Measurements from ENCODE around the gene MRPS22. TPM values are rescaled to one million over a fixed set of nuclear protein-coding genes. Genes with fewer than 3 reads are reported as not detected.

Gene MRPS22
- total and polyA plus RNA-seq, 9 of the 15 experiments (the other 6 are each of a cell fraction or from before 2014, with no cell fraction given), result 148 to 397 (median 229) TPM

DNA sequence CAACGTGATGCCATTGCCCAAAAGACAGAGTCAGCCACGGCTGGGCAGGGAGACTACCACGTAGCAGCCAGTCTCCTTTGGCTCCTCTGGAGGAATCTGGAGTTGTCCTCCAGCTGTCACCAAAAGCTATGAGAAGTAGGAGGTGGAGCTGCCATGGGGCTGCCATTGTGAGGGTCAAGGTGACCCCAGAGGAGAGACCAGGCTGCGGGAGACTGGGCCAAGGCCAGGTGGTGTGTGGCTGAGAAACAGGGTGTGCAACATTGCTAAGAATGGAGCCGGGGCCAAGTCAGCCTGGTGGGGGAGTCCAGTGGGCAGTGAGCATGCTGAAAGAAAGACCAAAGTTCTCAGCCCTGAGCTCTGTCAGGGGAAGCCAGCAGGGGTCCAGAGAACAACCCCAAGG is 29.9 kb upstream of the MRPS22 start (continued):
- TF ChIP-seq ZNF699 (CRISPR knock-in tag; IDR thresholded peaks at IDR 0.05; ENCODE audit: insufficient replicate concordance), result no peak

DNA sequence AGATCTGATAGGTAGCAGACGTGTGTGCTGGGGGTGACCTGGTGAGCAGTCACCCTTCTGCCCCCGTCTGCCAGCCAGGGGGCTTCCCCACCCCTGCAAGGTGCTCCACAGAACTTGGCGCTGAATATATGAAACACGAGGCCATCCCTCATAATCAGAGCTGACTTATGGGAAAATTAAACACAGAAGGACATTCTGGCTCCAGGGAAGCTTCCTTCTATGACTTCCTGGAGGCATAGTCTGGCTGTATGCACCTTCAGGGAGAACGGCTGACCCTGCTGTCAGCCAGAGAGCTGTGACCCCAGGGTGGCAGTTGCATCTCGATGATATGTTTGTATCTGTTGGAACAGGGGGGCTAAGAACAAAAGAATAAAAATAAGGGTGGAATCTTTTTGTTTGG is 26.6 kb upstream of the MRPS22 start:
- no peaks in the 10 kb centered on the region for H3K79me2 ChIP-seq (ENCODE audit: control insufficient read depth, insufficient read depth, low read length)
- no peak for TF ChIP-seq HNRNPK (IDR thresholded peaks at IDR 0.05; ENCODE audit: low read depth, low read length, poor library complexity, severe bottlenecking)
- TF ChIP-seq, protein P1, sequence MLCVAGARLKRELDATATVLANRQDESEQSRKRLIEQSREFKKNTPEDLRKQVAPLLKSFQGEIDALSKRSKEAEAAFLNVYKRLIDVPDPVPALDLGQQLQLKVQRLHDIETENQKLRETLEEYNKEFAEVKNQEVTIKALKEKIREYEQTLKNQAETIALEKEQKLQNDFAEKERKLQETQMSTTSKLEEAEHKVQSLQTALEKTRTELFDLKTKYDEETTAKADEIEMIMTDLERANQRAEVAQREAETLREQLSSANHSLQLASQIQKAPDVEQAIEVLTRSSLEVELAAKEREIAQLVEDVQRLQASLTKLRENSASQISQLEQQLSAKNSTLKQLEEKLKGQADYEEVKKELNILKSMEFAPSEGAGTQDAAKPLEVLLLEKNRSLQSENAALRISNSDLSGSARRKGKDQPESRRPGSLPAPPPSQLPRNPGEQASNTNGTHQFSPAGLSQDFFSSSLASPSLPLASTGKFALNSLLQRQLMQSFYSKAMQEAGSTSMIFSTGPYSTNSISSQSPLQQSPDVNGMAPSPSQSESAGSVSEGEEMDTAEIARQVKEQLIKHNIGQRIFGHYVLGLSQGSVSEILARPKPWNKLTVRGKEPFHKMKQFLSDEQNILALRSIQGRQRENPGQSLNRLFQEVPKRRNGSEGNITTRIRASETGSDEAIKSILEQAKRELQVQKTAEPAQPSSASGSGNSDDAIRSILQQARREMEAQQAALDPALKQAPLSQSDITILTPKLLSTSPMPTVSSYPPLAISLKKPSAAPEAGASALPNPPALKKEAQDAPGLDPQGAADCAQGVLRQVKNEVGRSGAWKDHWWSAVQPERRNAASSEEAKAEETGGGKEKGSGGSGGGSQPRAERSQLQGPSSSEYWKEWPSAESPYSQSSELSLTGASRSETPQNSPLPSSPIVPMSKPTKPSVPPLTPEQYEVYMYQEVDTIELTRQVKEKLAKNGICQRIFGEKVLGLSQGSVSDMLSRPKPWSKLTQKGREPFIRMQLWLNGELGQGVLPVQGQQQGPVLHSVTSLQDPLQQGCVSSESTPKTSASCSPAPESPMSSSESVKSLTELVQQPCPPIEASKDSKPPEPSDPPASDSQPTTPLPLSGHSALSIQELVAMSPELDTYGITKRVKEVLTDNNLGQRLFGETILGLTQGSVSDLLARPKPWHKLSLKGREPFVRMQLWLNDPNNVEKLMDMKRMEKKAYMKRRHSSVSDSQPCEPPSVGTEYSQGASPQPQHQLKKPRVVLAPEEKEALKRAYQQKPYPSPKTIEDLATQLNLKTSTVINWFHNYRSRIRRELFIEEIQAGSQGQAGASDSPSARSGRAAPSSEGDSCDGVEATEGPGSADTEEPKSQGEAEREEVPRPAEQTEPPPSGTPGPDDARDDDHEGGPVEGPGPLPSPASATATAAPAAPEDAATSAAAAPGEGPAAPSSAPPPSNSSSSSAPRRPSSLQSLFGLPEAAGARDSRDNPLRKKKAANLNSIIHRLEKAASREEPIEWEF (CRISPR knock-in tag; IDR thresholded peaks at IDR 0.05), result no peak
- TF ChIP-seq TAF15 (IDR thresholded peaks at IDR 0.05; ENCODE audit: low read depth, low read length), result no peak
- no peak for TF ChIP-seq BCL6 (CRISPR knock-in tag; IDR thresholded peaks at IDR 0.05)
- TF ChIP-seq RBFOX2 (IDR thresholded peaks at IDR 0.05; ENCODE audit: low read depth, low read length), result no peak
- no peak for TF ChIP-seq GTF2E2 (tag; IDR thresholded peaks at IDR 0.05)
- no peak for TF ChIP-seq ZNF644 (tag; IDR thresholded peaks at IDR 0.05; ENCODE audit: low read depth)
- no peak for TF ChIP-seq GATAD2A (IDR thresholded peaks at IDR 0.05)
- TF ChIP-seq MAFK (IDR thresholded peaks at IDR 0.05; ENCODE audit: low read length), result no peak
- no peak for TF ChIP-seq CEBPG (CRISPR knock-in tag; IDR thresholded peaks at IDR 0.05)
- TF ChIP-seq CEBPG (tag; conservative IDR thresholded peaks at IDR 0.05 in 1 of 2, IDR thresholded peaks at IDR 0.05 in 1 of 2), result no peak
- no peak for TF ChIP-seq SIN3B (IDR thresholded peaks at IDR 0.05; ENCODE audit: low read depth)
- no peak for TF ChIP-seq PCBP2 (IDR thresholded peaks at IDR 0.05; ENCODE audit: low read depth, low read length, poor library complexity, severe bottlenecking)
- TF ChIP-seq POLR2B (IDR thresholded peaks at IDR 0.05; ENCODE audit: low read depth, partially characterized antibody), result no peak
- no peaks in the 10 kb centered on the region for H4K20me1 ChIP-seq (replicated peaks; ENCODE audit: control insufficient read depth, insufficient read depth, low read length)
- FAIRE-seq, result no peak
- WGBS (ENCODE audit: insufficient coverage, low coverage, missing lambda C conversion rate), result 40% methylated on average over 6 of the region's 6 CpGs
- H3K9me3 ChIP-seq (replicated peaks; ENCODE audit: control insufficient read depth, insufficient read depth, low read depth, low read length), result no peaks in the 10 kb centered on the region
- ATAC-seq, result no peak
- peaks cover 41 to 63% of the 10 kb centered on the region in 2 experiments for H3K4me1 ChIP-seq (replicated peaks in 1 of 2; ENCODE audit: control insufficient read depth in 2 of 2, insufficient read depth in 2 of 2, low read length in 2 of 2)
- H3K27me3 ChIP-seq (ENCODE audit: control insufficient read depth in 2 of 2, insufficient read depth in 2 of 2, low read length in 2 of 2), result no peaks in the 10 kb centered on the region
- ChIA-PET POLR2A (interaction anchor here (0.6 to 1.4 kb wide), 3 partner anchors 12 to 195 kb away, joined by 3 to 5 read pairs (median 4); no protein-coding TSS in a partner anchor), CTCF (ENCODE audit: low intra/inter-chr PET ratio) (no interaction called here)
- no TSS peak for BruUV-seq (replicated peaks)
- H3K4me2 ChIP-seq (ENCODE audit: insufficient read depth, low read length), result no peak overlapping the region
- no peak overlapping the region for H3K27ac ChIP-seq (ENCODE audit: extremely low read depth, low read depth, low read length)
- DNase-seq (ENCODE audit: extremely low read depth in 1 of 4, low spot score in 3 of 4), result no peak
- in situ Hi-C loops (cut with MboI) (no loop called here), intact Hi-C loops (cut with micrococcal nuclease) (no loop called here)
- no peak overlapping the region for H3K4me3 ChIP-seq
- peaks cover 3% of the 10 kb centered on the region for H3K9me1 ChIP-seq (ENCODE audit: control insufficient read depth, insufficient read depth, low read length)
- H2AFZ ChIP-seq (ENCODE audit: low read depth, low read length), result 0 out of 2 replicates have a peak overlapping the region, but pooled peaks have one; percentile 11
- H3K36me3 ChIP-seq (ENCODE audit: control insufficient read depth, insufficient read depth, low read length), result no peaks in the 10 kb centered on the region
- H3K9ac ChIP-seq (ENCODE audit: insufficient read depth in 1 of 2, low read depth in 2 of 2, low read length in 2 of 2), result peak overlapping the region in 1 of 2 experiments; percentile 18; a peak in 1 of 4 replicates
